IPS-20b (cell line): Measurements from ENCODE around the gene WNT7B.

Source experiments
- H3K27ac ChIP-seq: one replicate; pipeline ENCODE4 v1.5.1; 2013; ENCODE audit warnings: low read length
- H3K27me3 ChIP-seq: 2 replicates; pipeline ENCODE4 v1.6.1; 2013; ENCODE audit warnings: mild to moderate bottlenecking, low read length, inconsistent platforms; ENCODE audit not compliant: insufficient read depth
- H3K36me3 ChIP-seq: 2 replicates; pipeline ENCODE4 v1.6.1; 2013; ENCODE audit warnings: low read depth, mild to moderate bottlenecking, inconsistent platforms, low read length, moderate library complexity; ENCODE audit not compliant: insufficient read depth
- H3K4me1 ChIP-seq: 2 replicates; pipeline ENCODE4 v1.6.1; 2013; ENCODE audit warnings: mild to moderate bottlenecking, control low read depth, inconsistent platforms, low read length, moderate library complexity; ENCODE audit not compliant: insufficient read depth
- H3K4me3 ChIP-seq: 2 replicates; pipeline ENCODE4 v1.5.1; 2013; ENCODE audit warnings: mild to moderate bottlenecking, low read length, inconsistent platforms
- H3K9ac ChIP-seq: 2 replicates; pipeline ENCODE4 v1.6.1; 2013; ENCODE audit warnings: low read depth, mild to moderate bottlenecking, inconsistent platforms, low read length, moderate library complexity
- H3K9me3 ChIP-seq: 2 replicates; pipeline ENCODE4 v1.6.1; 2013; ENCODE audit warnings: mild to moderate bottlenecking, low read depth, low read length, inconsistent platforms; ENCODE audit not compliant: insufficient read depth

Gene WNT7B

DNA sequence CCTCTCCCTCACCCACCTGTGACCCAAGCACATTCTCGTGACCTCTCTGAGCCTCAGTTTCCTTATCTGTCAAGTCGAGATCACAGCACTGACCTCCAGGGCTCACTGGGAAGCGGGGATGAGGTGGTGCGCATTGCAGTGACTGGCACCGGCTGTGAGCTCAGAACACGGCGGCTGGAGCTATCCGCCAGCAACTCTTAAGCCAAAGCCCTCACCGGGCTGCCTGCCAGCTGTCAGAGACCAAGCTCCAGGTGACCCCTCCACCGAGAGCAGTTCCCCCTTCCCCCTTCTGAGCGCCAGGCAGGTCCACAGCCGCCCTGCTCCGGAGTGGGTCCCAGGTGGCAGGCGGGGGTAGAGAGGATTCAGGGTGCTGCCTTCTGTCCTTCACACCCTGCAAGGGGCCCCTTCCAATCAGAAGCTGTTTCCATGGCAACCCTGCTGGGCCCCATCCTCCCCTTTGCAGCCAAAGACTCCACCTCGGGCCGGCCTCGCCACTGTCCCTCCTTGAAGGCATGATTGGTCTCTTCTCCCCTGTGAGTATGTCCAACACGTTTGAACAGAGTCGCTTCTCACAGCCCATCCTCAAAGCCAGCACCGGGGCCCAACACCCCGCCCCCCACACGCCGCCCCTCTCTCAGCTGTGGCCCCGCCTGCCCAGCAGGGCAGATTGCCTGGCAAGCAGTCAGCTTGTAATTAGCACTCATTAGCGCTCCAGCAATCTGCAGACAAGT is 98.7 kb downstream of the WNT7B start:
- Histone ChIP-seq H3K4me1 (peaks cover 5% of the 10 kb centered on the region; the same call in 1 of the 2 replicates), H3K27ac (no peak overlapping the region), H3K9ac (no peak overlapping the region), H3K9me3 (no peaks in the 10 kb centered on the region), H3K4me3 (no peak overlapping the region; the same call in 1 of the 2 replicates), H3K27me3 (peaks cover 66% of the 10 kb centered on the region), H3K36me3 (no peaks in the 10 kb centered on the region)

DNA sequence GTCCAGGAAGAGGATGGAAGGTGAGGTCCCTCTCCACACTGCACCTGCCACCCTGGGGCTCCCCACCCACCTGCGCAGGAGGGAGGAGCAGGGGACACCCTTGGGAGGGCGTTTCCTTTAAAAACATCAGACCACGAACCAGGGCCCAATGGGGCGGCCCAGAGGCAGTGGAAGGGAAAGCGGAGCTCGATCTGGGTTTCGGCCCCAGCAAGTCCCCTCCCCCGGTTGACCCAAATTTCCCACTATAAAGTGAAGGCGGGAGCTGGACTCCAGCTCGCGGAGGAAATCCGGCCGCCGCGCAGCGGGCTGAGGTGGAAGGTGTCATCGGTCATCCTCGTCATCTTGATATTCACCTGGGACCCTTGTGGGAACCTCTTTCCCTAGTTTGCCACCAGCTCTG is 99.3 kb downstream of the WNT7B start:
- Histone ChIP-seq H3K9me3 (peaks cover 4% of the 10 kb centered on the region; the same call in 1 of the 2 replicates), H3K4me1 (peaks cover 5% of the 10 kb centered on the region; the same call in 1 of the 2 replicates), H3K4me3 (no peak overlapping the region), H3K9ac (no peak overlapping the region), H3K27me3 (peaks cover 66% of the 10 kb centered on the region), H3K27ac (no peak overlapping the region), H3K36me3 (no peaks in the 10 kb centered on the region)

GRCh38 chr22:45877036-45877380 is 100.0 kb downstream of the WNT7B start:
- peaks cover 60% of the 10 kb centered on the region for H3K27me3 ChIP-seq
- H3K9ac ChIP-seq = no peak overlapping the region
- H3K4me3 ChIP-seq = no peak overlapping the region
- H3K4me1 ChIP-seq = peaks cover 5% of the 10 kb centered on the region; the same call in 1 of the 2 replicates
- no peak overlapping the region for H3K27ac ChIP-seq
- peaks cover 4% of the 10 kb centered on the region; the same call in 1 of the 2 replicates for H3K9me3 ChIP-seq
- H3K36me3 ChIP-seq = no peaks in the 10 kb centered on the region

GRCh38 chr22:45876136-45877035 is 100.6 kb downstream of the WNT7B start:
- no peaks in the 10 kb centered on the region for H3K36me3 ChIP-seq
- no peak overlapping the region for H3K9ac ChIP-seq
- peaks cover 4% of the 10 kb centered on the region; the same call in 1 of the 2 replicates for H3K9me3 ChIP-seq
- no peak overlapping the region for H3K4me3 ChIP-seq
- H3K4me1 ChIP-seq = peaks cover 5% of the 10 kb centered on the region; the same call in 1 of the 2 replicates
- H3K27ac ChIP-seq = no peak overlapping the region
- H3K27me3 ChIP-seq = peaks cover 54% of the 10 kb centered on the region

GRCh38 chr22:45872659-45873263 is 104.2 kb downstream of the WNT7B start:
- Histone ChIP-seq H3K27me3 (peaks cover 51% of the 10 kb centered on the region), H3K36me3 (no peaks in the 10 kb centered on the region), H3K9ac (no peak overlapping the region), H3K9me3 (peaks cover 4% of the 10 kb centered on the region; the same call in 1 of the 2 replicates), H3K4me3 (no peak overlapping the region), H3K27ac (no peak overlapping the region), H3K4me1 (no peaks in the 10 kb centered on the region)

DNA sequence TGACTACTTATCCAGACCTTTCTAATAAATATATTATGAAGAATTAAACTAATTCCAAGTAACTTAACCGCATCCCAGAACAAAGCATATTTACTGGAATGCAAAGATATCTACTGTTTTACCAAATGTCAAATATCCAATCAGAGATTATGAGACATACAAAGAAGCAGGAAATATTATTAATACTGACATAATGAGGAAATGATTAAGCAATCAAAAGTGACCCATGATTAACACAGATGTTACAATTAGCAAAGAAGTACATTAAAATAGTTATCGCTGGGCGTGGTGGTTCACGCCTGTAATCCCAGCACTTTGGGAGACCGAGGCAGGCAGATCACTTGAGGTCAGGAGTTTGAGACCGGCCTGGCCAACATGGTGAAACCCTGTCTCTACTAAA is 105.2 kb downstream of the WNT7B start:
- peaks cover 51% of the 10 kb centered on the region for H3K27me3 ChIP-seq
- no peak overlapping the region for H3K9ac ChIP-seq
- H3K4me3 ChIP-seq = no peak overlapping the region
- no peaks in the 10 kb centered on the region for H3K4me1 ChIP-seq
- peaks cover 4% of the 10 kb centered on the region; the same call in 1 of the 2 replicates for H3K9me3 ChIP-seq
- no peaks in the 10 kb centered on the region for H3K36me3 ChIP-seq
- no peak overlapping the region for H3K27ac ChIP-seq
